Endothelial cell of umbilical vein (primary cell): ENCODE data around the gene DNAH1. TPM values are rescaled to one million over a fixed set of nuclear protein-coding genes. Genes with fewer than 3 reads are reported as not detected.

Experiments used
- BruUV-seq: library from RNA; stranded (reverse); fragments of 400-500 nt; replicated peaks from 2 replicates; lab custom pipeline; 2021; lab: Mats Ljungman, UMichigan
- CTCF ChIA-PET: fragments of 300-600, 350-600 bp; sonication (Branson Sonifier 250); formaldehyde crosslinking; loops from one replicate; lab custom pipeline; 2021; ENCODE audit warnings: antibody characterized with exemption, inconsistent platforms; lab: Charles Lee
- POLR2A ChIA-PET: fragments of 300-600, 350-600 bp; sonication (Branson Sonifier 250); formaldehyde crosslinking; loops from one replicate; lab custom pipeline; 2021; ENCODE audit warnings: antibody characterized with exemption, inconsistent platforms; lab: Charles Lee
- DNase-seq: peaks from one replicate; pipeline ENCODE4 v3.0.0-alpha.2; 2011; ENCODE audit warnings: low read depth, low spot score
- FAIRE-seq: peaks from 2 replicates; lab custom pipeline; 2011; peaks lifted over from hg19 to GRCh38; lab: Jason Lieb, UNC
- H2AFZ ChIP-seq: 2 replicates; pipeline ENCODE4 v1.6.0; 2012; ENCODE audit warnings: low read depth, low read length, control low read depth, inconsistent platforms
- H3K27ac ChIP-seq: 2 replicates; pipeline ENCODE4 v1.5.1; 2011; ENCODE audit warnings: low read depth, mild to moderate bottlenecking, control low read depth, low read length, moderate library complexity; ENCODE audit not compliant: insufficient read depth
- H3K27me3 ChIP-seq, 2 experiments: 2 replicates each; pipeline versions ENCODE4 v1.6.0 to v1.6.1; 2011; ENCODE audit warnings: low read length in 2 of 2, mixed read lengths in 1 of 2; ENCODE audit not compliant: control insufficient read depth in 2 of 2, insufficient read depth in 2 of 2
- H3K36me3 ChIP-seq, 2 experiments: 2 replicates in 1 of 2; 3 replicates in 1 of 2; pipeline ENCODE4 v1.5.1; 2011; ENCODE audit warnings: low read length in 2 of 2, mild to moderate bottlenecking in 1 of 2, moderate library complexity in 1 of 2; ENCODE audit not compliant: control insufficient read depth in 2 of 2, insufficient read depth in 2 of 2; ENCODE audit errors: extremely low read depth in 1 of 2
- H3K4me1 ChIP-seq: 3 replicates; pipeline ENCODE4 v1.5.1; 2011; ENCODE audit warnings: mild to moderate bottlenecking, low read length; ENCODE audit not compliant: control insufficient read depth, insufficient read depth; ENCODE audit errors: extremely low read depth
- H3K4me2 ChIP-seq: 2 replicates; pipeline ENCODE4 v1.6.1; 2011; ENCODE audit warnings: low read length, control low read depth, mixed read lengths; ENCODE audit not compliant: insufficient read depth
- H3K4me3 ChIP-seq, 3 experiments: fragments of 200-600 bp in 1 of 3; sonication (generic), shearing (Covaris generic) in 1 of 3; replicated peaks in 1 of 3; 2 replicates each; pipeline ENCODE4 v1.5.1; 2011 to 2016; ENCODE audit warnings: control low read depth in 3 of 3, low read length in 3 of 3, mild to moderate bottlenecking in 2 of 3, inconsistent platforms in 1 of 3, low read depth in 1 of 3, moderate library complexity in 1 of 3; ENCODE audit not compliant: insufficient read depth in 1 of 3
- H3K79me2 ChIP-seq: 2 replicates; pipeline ENCODE4 v1.6.0; 2012; ENCODE audit warnings: low read length, inconsistent platforms; ENCODE audit not compliant: control insufficient read depth, insufficient read depth
- H3K9ac ChIP-seq: replicated peaks from 2 replicates; pipeline ENCODE3; 2011; ENCODE audit warnings: low read length, control low read depth; ENCODE audit not compliant: insufficient read depth; ENCODE audit errors: extremely low read depth
- H3K9me1 ChIP-seq: replicated peaks from 3 replicates; pipeline ENCODE4 v1.6.0; 2011; ENCODE audit warnings: mild to moderate bottlenecking, low read length; ENCODE audit not compliant: control insufficient read depth, insufficient read depth; ENCODE audit errors: extremely low read depth
- H3K9me3 ChIP-seq: replicated peaks from 2 replicates; pipeline ENCODE4 v1.5.1; 2012; ENCODE audit warnings: low read length, inconsistent platforms; ENCODE audit not compliant: control insufficient read depth, insufficient read depth
- H4K20me1 ChIP-seq: replicated peaks from 2 replicates; pipeline ENCODE3; 2011; ENCODE audit warnings: mild to moderate bottlenecking, low read length; ENCODE audit not compliant: control insufficient read depth, insufficient read depth; ENCODE audit errors: extremely low read depth
- EZH2 ChIP-seq: IDR thresholded peaks from 2 replicates; pipeline ENCODE4 v1.6.1; 2012; ENCODE audit warnings: borderline replicate concordance, low read depth, mild to moderate bottlenecking, moderate library complexity, low read length, inconsistent platforms; ENCODE audit not compliant: severe bottlenecking
- FOS ChIP-seq: IDR thresholded peaks from 2 replicates; pipeline ENCODE4 v1.6.1; 2011; ENCODE audit warnings: mild to moderate bottlenecking, low read length, moderate library complexity, borderline replicate concordance; ENCODE audit not compliant: insufficient read depth
- GATA2 ChIP-seq: IDR thresholded peaks from 2 replicates; pipeline ENCODE4 v1.7.0; 2011; ENCODE audit warnings: low read depth, mild to moderate bottlenecking, moderate library complexity, mixed read lengths, low read length; ENCODE audit not compliant: insufficient read length, insufficient read depth
- JUN ChIP-seq: IDR thresholded peaks from 2 replicates; pipeline ENCODE4 v1.6.1; 2011; ENCODE audit warnings: borderline replicate concordance, low read depth; ENCODE audit not compliant: insufficient read length, insufficient read depth
- MYC ChIP-seq: IDR thresholded peaks from one replicate; pipeline ENCODE4 v1.6.1; 2011; ENCODE audit warnings: mild to moderate bottlenecking, low read depth, low read length
- POLR2A ChIP-seq: IDR thresholded peaks from 2 replicates; pipeline ENCODE4 v1.6.1; 2012; ENCODE audit warnings: low read depth, mild to moderate bottlenecking, control low read depth, low read length
- POLR2AphosphoS5 ChIP-seq: IDR thresholded peaks from 2 replicates; pipeline ENCODE4 v1.6.1; 2012; ENCODE audit warnings: low read depth, mild to moderate bottlenecking, control low read depth, low read length, moderate library complexity; ENCODE audit not compliant: insufficient read depth
- dilution Hi-C: fragments of 300-500 bp; cut with MboI; formaldehyde crosslinking; loops from one replicate; pipeline ENCODE4 v1.15.0; 2019; ENCODE audit warnings: low sequenced_read_pairs; ENCODE audit not compliant: extremely low pct_ligation_motif_present
- intact Hi-C: fragments of 100-400 bp; cut with micrococcal nuclease; formaldehyde crosslinking; loops from one replicate; pipeline ENCODE4 v1.10.0; 2022
- polyA plus RNA-seq, 4 experiments: library from polyadenylated mRNA; depleted of rRNA in 3 of 4; stranded (reverse) in 3 of 4; unstranded in 1 of 4; fragments of >200 nt; gene quantifications; 2 replicates each; pipeline versions ENCODE4 v1.2.1 to v1.2.3, GENCODE V29; 2011 to 2012; ENCODE audit warnings: missing spikeins in 1 of 4
- total RNA-seq: library from RNA; stranded (reverse); gene quantifications from 2 replicates; pipeline ENCODE4 v1.2.3, GENCODE V29; 2021
- TF ChIP-seq, protein P1 (sequence below): IDR thresholded peaks from 2 replicates; pipeline ENCODE4 v1.6.1; 2011; ENCODE audit not compliant: insufficient read depth, insufficient read length
- TF ChIP-seq, protein P2 (sequence below), 2 donors: IDR thresholded peaks; 1 replicate in 1 of 2; 2 replicates in 1 of 2; pipeline ENCODE4 v1.5.1; 2011; ENCODE audit warnings: low read length in 2 of 2, mild to moderate bottlenecking in 2 of 2, moderate library complexity in 2 of 2, control low read depth in 1 of 2, inconsistent platforms in 1 of 2, low read depth in 1 of 2; ENCODE audit not compliant: insufficient read depth in 1 of 2; ENCODE audit errors: extremely low read depth in 1 of 2

The DNAH1 gene
- total and polyA plus RNA-seq, 2 donors (not counting 3 experiments of a cell fraction or from before 2014, with no cell fraction given), result 5.8 to 6.0 TPM

DNA sequence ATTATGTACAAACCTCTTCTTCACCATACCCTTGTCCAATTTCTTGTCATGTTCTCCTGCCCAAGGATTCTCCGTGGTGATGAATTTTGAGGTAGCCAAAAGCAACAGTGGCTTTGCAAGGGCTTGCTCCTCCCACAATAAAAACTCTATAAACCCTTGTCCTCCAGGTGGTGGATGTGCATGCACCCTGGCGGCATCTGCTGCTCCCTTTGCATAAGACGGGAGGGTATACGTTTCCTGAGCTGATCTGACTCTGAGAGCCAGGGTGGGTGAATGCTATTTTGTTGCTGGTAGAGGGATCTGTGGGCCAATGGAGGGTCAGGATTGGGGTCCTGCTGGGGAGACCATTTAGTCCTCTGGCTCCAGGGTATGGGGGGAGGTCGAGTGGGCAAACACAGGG, 5.4 kb downstream of the DNAH1 start:
- Histone ChIP-seq H3K36me3 (no peaks in the 10 kb centered on the region), H4K20me1 (no peaks in the 10 kb centered on the region), H3K9me3 (no peaks in the 10 kb centered on the region), H3K27ac (no peak overlapping the region), H3K4me1 (peaks cover 4% of the 10 kb centered on the region), H3K4me3 (no peak overlapping the region), H3K27me3 (no peaks in the 10 kb centered on the region), H3K79me2 (no peaks in the 10 kb centered on the region), H3K4me2 (no peak overlapping the region), H3K9me1 (no peaks in the 10 kb centered on the region), H3K9ac (no peak overlapping the region), H2AFZ (no peak overlapping the region)
- DNase-seq (no peak), FAIRE-seq (no peak)
- BruUV-seq, result no TSS peak
- dilution Hi-C loops (no loop called here), intact Hi-C loops (no loop called here)
- ChIA-PET POLR2A (no interaction called here), CTCF (no interaction called here)
- TF ChIP-seq JUN, result no peak
- TF ChIP-seq EZH2, result no peak
- TF ChIP-seq MYC, result no peak
- TF ChIP-seq POLR2AphosphoS5, result no peak
- no peak for TF ChIP-seq POLR2A
- no peak for TF ChIP-seq FOS
- TF ChIP-seq, protein P1, sequence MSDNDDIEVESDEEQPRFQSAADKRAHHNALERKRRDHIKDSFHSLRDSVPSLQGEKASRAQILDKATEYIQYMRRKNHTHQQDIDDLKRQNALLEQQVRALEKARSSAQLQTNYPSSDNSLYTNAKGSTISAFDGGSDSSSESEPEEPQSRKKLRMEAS, result no peak
- TF ChIP-seq, protein P2, sequence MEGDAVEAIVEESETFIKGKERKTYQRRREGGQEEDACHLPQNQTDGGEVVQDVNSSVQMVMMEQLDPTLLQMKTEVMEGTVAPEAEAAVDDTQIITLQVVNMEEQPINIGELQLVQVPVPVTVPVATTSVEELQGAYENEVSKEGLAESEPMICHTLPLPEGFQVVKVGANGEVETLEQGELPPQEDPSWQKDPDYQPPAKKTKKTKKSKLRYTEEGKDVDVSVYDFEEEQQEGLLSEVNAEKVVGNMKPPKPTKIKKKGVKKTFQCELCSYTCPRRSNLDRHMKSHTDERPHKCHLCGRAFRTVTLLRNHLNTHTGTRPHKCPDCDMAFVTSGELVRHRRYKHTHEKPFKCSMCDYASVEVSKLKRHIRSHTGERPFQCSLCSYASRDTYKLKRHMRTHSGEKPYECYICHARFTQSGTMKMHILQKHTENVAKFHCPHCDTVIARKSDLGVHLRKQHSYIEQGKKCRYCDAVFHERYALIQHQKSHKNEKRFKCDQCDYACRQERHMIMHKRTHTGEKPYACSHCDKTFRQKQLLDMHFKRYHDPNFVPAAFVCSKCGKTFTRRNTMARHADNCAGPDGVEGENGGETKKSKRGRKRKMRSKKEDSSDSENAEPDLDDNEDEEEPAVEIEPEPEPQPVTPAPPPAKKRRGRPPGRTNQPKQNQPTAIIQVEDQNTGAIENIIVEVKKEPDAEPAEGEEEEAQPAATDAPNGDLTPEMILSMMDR (IDR thresholded peaks at IDR 0.05; ENCODE audit: extremely low read depth in 1 of 2, insufficient read depth in 1 of 2, low read depth in 1 of 2, low read length in 2 of 2), result no peak
- no peak for TF ChIP-seq GATA2
